Body of pancreas (tissue), 4 donors: ENCODE measurements around the gene FAHD1.

ENCODE experiments used
- POLR2A ChIP-seq, 3 donors: fragments of 450-650 bp; IDR thresholded peaks; one replicate each; pipeline ENCODE4 v1.6.1; 2016; ENCODE audit warnings: antibody characterized with exemption in 3 of 3, mild to moderate bottlenecking in 2 of 3
- TF ChIP-seq, protein P1 (sequence below), 7 experiments: fragments of 450-650 bp in 4 of 7; fragments of 200-600 bp in 3 of 7; sonication (generic) in 3 of 7; IDR thresholded peaks; one replicate each; pipeline ENCODE4 v1.5.1; 2016 to 2019; ENCODE audit warnings: antibody characterized with exemption in 7 of 7

DNA sequence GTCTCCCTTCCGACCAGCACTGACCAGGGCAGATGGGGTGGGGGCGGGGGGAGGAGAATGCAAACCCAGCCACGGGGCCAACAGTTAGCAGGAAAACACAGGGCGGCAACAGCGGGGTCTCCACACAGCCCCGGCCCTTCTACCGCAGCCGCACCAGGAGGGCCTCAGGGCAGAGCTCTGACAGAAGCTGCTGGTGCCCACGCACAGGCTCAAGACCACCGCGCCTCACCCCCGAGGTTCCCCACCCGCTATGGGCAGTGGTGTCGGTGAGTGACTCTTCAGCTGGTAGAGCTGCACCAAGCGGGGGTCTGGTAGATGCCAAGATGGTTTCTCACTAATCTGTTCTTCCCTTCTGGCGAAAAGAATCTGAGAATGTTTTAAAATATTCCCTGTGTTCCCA is 16.5 kb upstream of the FAHD1 start:
- TF ChIP-seq POLR2A (IDR thresholded peaks at IDR 0.05), result no peak
- TF ChIP-seq, protein P1, sequence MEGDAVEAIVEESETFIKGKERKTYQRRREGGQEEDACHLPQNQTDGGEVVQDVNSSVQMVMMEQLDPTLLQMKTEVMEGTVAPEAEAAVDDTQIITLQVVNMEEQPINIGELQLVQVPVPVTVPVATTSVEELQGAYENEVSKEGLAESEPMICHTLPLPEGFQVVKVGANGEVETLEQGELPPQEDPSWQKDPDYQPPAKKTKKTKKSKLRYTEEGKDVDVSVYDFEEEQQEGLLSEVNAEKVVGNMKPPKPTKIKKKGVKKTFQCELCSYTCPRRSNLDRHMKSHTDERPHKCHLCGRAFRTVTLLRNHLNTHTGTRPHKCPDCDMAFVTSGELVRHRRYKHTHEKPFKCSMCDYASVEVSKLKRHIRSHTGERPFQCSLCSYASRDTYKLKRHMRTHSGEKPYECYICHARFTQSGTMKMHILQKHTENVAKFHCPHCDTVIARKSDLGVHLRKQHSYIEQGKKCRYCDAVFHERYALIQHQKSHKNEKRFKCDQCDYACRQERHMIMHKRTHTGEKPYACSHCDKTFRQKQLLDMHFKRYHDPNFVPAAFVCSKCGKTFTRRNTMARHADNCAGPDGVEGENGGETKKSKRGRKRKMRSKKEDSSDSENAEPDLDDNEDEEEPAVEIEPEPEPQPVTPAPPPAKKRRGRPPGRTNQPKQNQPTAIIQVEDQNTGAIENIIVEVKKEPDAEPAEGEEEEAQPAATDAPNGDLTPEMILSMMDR (IDR thresholded peaks at IDR 0.05), result no peak
